Spleen (tissue), 11 donors: Measurements from ENCODE around the gene FKBP15. TPM values are rescaled to one million over a fixed set of nuclear protein-coding genes. Genes with fewer than 3 reads are reported as not detected.
A peak's percentile ranks its signal among the peaks of the same experiment; 100 is the strongest.

Experiments used
- DNase-seq: peaks from one replicate; pipeline ENCODE4 v3.0.0-alpha.2; 2020
- H3K27ac ChIP-seq, 8 donors: fragments of 200-600 bp; sonication (generic) in 7 of 8; 1 replicate in 4 of 8; 2 replicates in 4 of 8; pipeline versions ENCODE4 v1.5.0 to v1.8.0; 2016 to 2021; ENCODE audit warnings: inconsistent platforms in 4 of 8, mild to moderate bottlenecking in 4 of 8, moderate library complexity in 1 of 8
- H3K27me3 ChIP-seq, 7 donors: fragments of 200-600 bp; sonication (generic) in 6 of 7; replicated peaks in 1 of 7; 1 replicate in 4 of 7; 2 replicates in 3 of 7; pipeline versions ENCODE4 v1.5.0 to v1.8.0; 2016 to 2021; ENCODE audit warnings: inconsistent platforms in 3 of 7, mild to moderate bottlenecking in 1 of 7
- H3K36me3 ChIP-seq, 6 donors: fragments of 200-600 bp; sonication (generic) in 5 of 6; 1 replicate in 4 of 6; 2 replicates in 2 of 6; pipeline versions ENCODE4 v1.5.0 to v1.8.0; 2016 to 2021; ENCODE audit warnings: inconsistent platforms in 2 of 6
- H3K4me1 ChIP-seq, 6 donors: fragments of 200-600 bp; sonication (generic) in 5 of 6; 1 replicate in 3 of 6; 2 replicates in 3 of 6; pipeline versions ENCODE4 v1.5.0 to v1.8.0; 2016 to 2021; ENCODE audit warnings: inconsistent platforms in 3 of 6
- H3K4me3 ChIP-seq, 8 donors: fragments of 200-600 bp; sonication (generic) in 7 of 8; 1 replicate in 4 of 8; 2 replicates in 4 of 8; pipeline versions ENCODE4 v1.5.0 to v1.8.0; 2016 to 2021; ENCODE audit warnings: inconsistent platforms in 4 of 8, mild to moderate bottlenecking in 4 of 8, moderate library complexity in 2 of 8
- H3K9me3 ChIP-seq, 8 donors: fragments of 200-600 bp; sonication (generic) in 7 of 8; 1 replicate in 4 of 8; 2 replicates in 4 of 8; pipeline versions ENCODE4 v1.5.0 to v1.8.0; 2016 to 2021; ENCODE audit warnings: inconsistent platforms in 4 of 8
- CTCF ChIP-seq, 11 experiments: fragments of 200-600 bp in 7 of 11; fragments of 450-650 bp in 4 of 11; sonication (generic) in 4 of 11; IDR thresholded peaks in 8 of 11; conservative IDR thresholded peaks in 3 of 11; 1 replicate in 7 of 11; 2 replicates in 4 of 11; pipeline versions ENCODE4 v1.4.0 to v1.8.0; 2016 to 2021; ENCODE audit warnings: antibody characterized with exemption in 11 of 11, inconsistent platforms in 4 of 11, mild to moderate bottlenecking in 1 of 11
- POLR2A ChIP-seq, 3 donors: fragments of 450-650 bp; IDR thresholded peaks; one replicate each; pipeline ENCODE4 v1.5.1; 2017; ENCODE audit warnings: antibody characterized with exemption in 3 of 3, mild to moderate bottlenecking in 1 of 3
- POLR2AphosphoS5 ChIP-seq, 3 donors: sonication (generic); formaldehyde crosslinking; IDR thresholded peaks; one replicate each; pipeline ENCODE4 v1.5.1; 2017; ENCODE audit warnings: antibody characterized with exemption in 3 of 3
- WGBS, 5 donors: extraction: QIAGEN DNeasy Blood & Tissue Kit in 3 of 5; methylation state at CpG; one replicate each; pipeline versions ENCODE4 v1.1.5 to v1.1.7; 2013 to 2018; 5-methylcytosine and 5-hydroxymethylcytosine counted together
- intact Hi-C: fragments of 100-400 bp; cut with DNase I; formaldehyde crosslinking; loops from one replicate; pipeline ENCODE4 v1.15.0; 2023; ENCODE audit warnings: low total_unique reads
- polyA plus RNA-seq, 3 donors: library from polyadenylated mRNA; stranded (reverse); fragments of 200-250 nt; gene quantifications; one replicate each; pipeline ENCODE4 v1.2.1, GENCODE V29; 2013
- total RNA-seq, 7 donors: library from RNA; depleted of rRNA in 3 of 7; stranded (reverse); fragments of >200 nt in 3 of 7; fragmentation: NEBNext Ultra II Directional in 4 of 7; extraction: Animal tissue kit (Norgen Biotek cat#: 25700) in 4 of 7; gene quantifications; one replicate each; pipeline versions ENCODE4 v1.1.0 to v1.2.1, GENCODE V29; 2016 to 2021
- donor health status: healthy with polysubstance abuse.
- donor health status: DM: no; HTN: no; CAD: no; lungs with moderate emphysema.
- donor health status: DM: no; HTN: no; CAD: no.
- donor health status: Bipolar disorder and iron deficiency.
- donor health status: healthy.
- donor health status: DM: no; HTN: no; CAD: no.
- donor health status: DM: yes; HTN: yes; CAD: no.

FKBP15 gene
- total and polyA plus RNA-seq, 10 donors, result 11.5 to 68.0 (median 57.3) TPM

GRCh38 chr9:113156880-113157279, 64.2 kb downstream of the FKBP15 start:
- TF ChIP-seq POLR2A (IDR thresholded peaks at IDR 0.05), result no peak
- 78 to 89% (median 84%) methylated on average over 1 of the region's 1 CpG for WGBS, 5 donors
- intact Hi-C loops, result no loop called here

GRCh38 chr9:113155911-113156588, 65.0 kb downstream of the FKBP15 start:
- H3K4me3 ChIP-seq, result peak overlapping the region in 1 of 8 donors; percentile 94
- H3K27ac ChIP-seq, result peak overlapping the region in 5 of 8 donors; percentile 3 to 96 (median 96)
- no peaks in the 10 kb centered on the region for H3K9me3 ChIP-seq
- intact Hi-C loops, result no loop called here
- DNase-seq, result no peak
- TF ChIP-seq CTCF (IDR thresholded peaks at IDR 0.05 in 8 of 11, conservative IDR thresholded peaks at IDR 0.05 in 3 of 11), result no peak
- TF ChIP-seq POLR2AphosphoS5 (IDR thresholded peaks at IDR 0.05), result peak in 1 of 3 donors; percentile 50
- TF ChIP-seq POLR2A (IDR thresholded peaks at IDR 0.05), result no peak
- peaks cover 3 to 78% (median 47%) of the 10 kb centered on the region in 6 donors for H3K4me1 ChIP-seq
- no peaks in the 10 kb centered on the region for H3K27me3 ChIP-seq
- 17 to 39% (median 28%) methylated on average over 7 of the region's 7 CpGs for WGBS, 5 donors
- peaks cover 0 to 61% (median 25%) of the 10 kb centered on the region in 6 donors for H3K36me3 ChIP-seq

More at GRCh38 chr9:113156880-113157279, 64.2 kb downstream of the FKBP15 start:
- H3K9me3 ChIP-seq, result no peaks in the 10 kb centered on the region
- peaks cover 0 to 69% (median 33%) of the 10 kb centered on the region in 6 donors for H3K36me3 ChIP-seq
- H3K27me3 ChIP-seq, result no peaks in the 10 kb centered on the region
- peak overlapping the region in 4 of 8 donors; percentile 27 to 96 (median 82) for H3K27ac ChIP-seq
- no peak for DNase-seq
- no peak overlapping the region for H3K4me3 ChIP-seq
- H3K4me1 ChIP-seq, result peaks cover 3 to 70% (median 44%) of the 10 kb centered on the region in 6 donors

GRCh38 chr9:113154946-113155345, 66.1 kb downstream of the FKBP15 start:
- Histone ChIP-seq H3K27me3 (no peaks in the 10 kb centered on the region), H3K36me3 (peaks cover 0 to 50% (median 19%) of the 10 kb centered on the region in 6 donors), H3K4me1 (peaks cover 3 to 88% (median 55%) of the 10 kb centered on the region in 6 donors), H3K4me3 (peak overlapping the region in 3 of 8 donors; percentile 88 to 94 (median 93)), H3K27ac (peak overlapping the region in 4 of 8 donors; percentile 67 to 96 (median 96)), H3K9me3 (no peaks in the 10 kb centered on the region)
- TF ChIP-seq POLR2AphosphoS5 (IDR thresholded peaks at IDR 0.05), result no peak
- no peak for TF ChIP-seq POLR2A (IDR thresholded peaks at IDR 0.05)
- TF ChIP-seq CTCF (IDR thresholded peaks at IDR 0.05 in 8 of 11, conservative IDR thresholded peaks at IDR 0.05 in 3 of 11), result no peak
- DNase-seq, result no peak
- intact Hi-C loops, result no loop called here
- WGBS, 5 donors, result 41 to 59% (median 45%) methylated on average over 2 of the region's 2 CpGs

- peaks cover 3 to 93% (median 56%) of the 10 kb centered on the region in 6 donors for H3K4me1 ChIP-seq
- 53 to 76% (median 71%) methylated on average over 6 of the region's 6 CpGs for WGBS, 5 donors
Measured at GRCh38 chr9:113154471-113154870, 66.6 kb downstream of the FKBP15 start.

GRCh38 chr9:113153599-113153998, 67.5 kb downstream of the FKBP15 start:
- H3K4me3 ChIP-seq, result peak overlapping the region in 4 of 8 donors; percentile 10 to 94 (median 90)
- peaks cover 0 to 37% (median 8%) of the 10 kb centered on the region in 6 donors for H3K36me3 ChIP-seq
- intact Hi-C loops, result no loop called here
- TF ChIP-seq POLR2AphosphoS5 (IDR thresholded peaks at IDR 0.05) (no peak), CTCF (IDR thresholded peaks at IDR 0.05 in 8 of 11, conservative IDR thresholded peaks at IDR 0.05 in 3 of 11) (no peak), POLR2A (IDR thresholded peaks at IDR 0.05) (no peak)
- no peaks in the 10 kb centered on the region for H3K27me3 ChIP-seq
- H3K27ac ChIP-seq, result peak overlapping the region in 5 of 8 donors; percentile 3 to 96 (median 96)
- 83 to 93% (median 91%) methylated on average over 6 of the region's 6 CpGs for WGBS, 5 donors
- H3K9me3 ChIP-seq, result no peaks in the 10 kb centered on the region
- no peak for DNase-seq
- H3K4me1 ChIP-seq, result peaks cover 3 to 98% (median 56%) of the 10 kb centered on the region in 6 donors

More at GRCh38 chr9:113154471-113154870, 66.6 kb downstream of the FKBP15 start:
- TF ChIP-seq POLR2AphosphoS5 (IDR thresholded peaks at IDR 0.05), result no peak
- peak overlapping the region in 5 of 8 donors; percentile 3 to 96 (median 96) for H3K27ac ChIP-seq
- intact Hi-C loops, result no loop called here
- no peak for DNase-seq
- peak overlapping the region in 4 of 8 donors; percentile 10 to 94 (median 90) for H3K4me3 ChIP-seq
- no peaks in the 10 kb centered on the region for H3K9me3 ChIP-seq
- peaks cover 0 to 45% (median 14%) of the 10 kb centered on the region in 6 donors for H3K36me3 ChIP-seq
- no peaks in the 10 kb centered on the region for H3K27me3 ChIP-seq
